DMS 273 (cell line): Measurements from ENCODE around the gene SH2D7.
"Not testable (repeated sequence)": the region's sequence is repeated elsewhere in the genome, so short reads cannot be mapped to it uniquely, and the experiment has no call there.

Source experiments
- DNase-seq: peaks from one replicate; lab custom pipeline; 2025; ENCODE audit not compliant: unreplicated experiment; lab: John Stamatoyannopoulos, UW

Gene SH2D7

GRCh38 chr15:78131295-78132061 lies 39.1 kb downstream of the SH2D7 start, which contains the start of gene CIB2:
Gene CIB2 (minus strand): TSS chr15:78131445. CDS start chr15:78131215, 230 bp downstream.
- peak; percentile 85 for DNase-seq

GRCh38 chr15:78133801-78134200 lies 41.4 kb downstream of the SH2D7 start:
- DNase-seq: no peak

- no peak for DNase-seq
Measured at GRCh38 chr15:78139578-78139977, 47.2 kb downstream of the SH2D7 start.

GRCh38 chr15:78140292-78140691 lies 47.9 kb downstream of the SH2D7 start:
- no peak for DNase-seq

GRCh38 chr15:78142332-78142731 lies 50.0 kb downstream of the SH2D7 start:
- DNase-seq: no peak

- DNase-seq: no peak
Measured at GRCh38 chr15:78146425-78147154, 54.2 kb downstream of the SH2D7 start.

GRCh38 chr15:78147566-78147965 lies 55.2 kb downstream of the SH2D7 start:
- DNase-seq: no peak

GRCh38 chr15:78148392-78149067 lies 56.2 kb downstream of the SH2D7 start:
- peak; percentile 50 for DNase-seq

GRCh38 chr15:78149068-78149804 lies 56.9 kb downstream of the SH2D7 start, which contains the start of gene IDH3A:
Gene IDH3A (plus strand): TSS chr15:78149362. CDS start chr15:78149404, 42 bp downstream.
- peak; percentile 97 for DNase-seq

GRCh38 chr15:78149805-78150751 lies 57.7 kb downstream of the SH2D7 start:
- DNase-seq: peak; percentile 67

- DNase-seq: not testable (repeated sequence)
Measured at GRCh38 chr15:78151075-78151474, 58.7 kb downstream of the SH2D7 start.
